HepG2 (cell line): ENCODE results near the gene WLS. TPM values are rescaled to one million over a fixed set of nuclear protein-coding genes. Genes with fewer than 3 reads are reported as not detected.

Experiments used
- ATAC-seq: fragments of 200-7000 bp; cut with Tn5 transposase; 3 replicates; pipeline ENCODE4 v1.9.1; 2020; ENCODE audit warnings: mild to moderate bottlenecking, moderate library complexity
- BruUV-seq: library from RNA; stranded (reverse); fragments of 400-500 nt; replicated peaks from 2 replicates; lab custom pipeline; 2021; lab: Mats Ljungman, UMichigan
- CTCF ChIA-PET: fragments of 300-600 bp; formaldehyde crosslinking; extraction: SDS; loops from one replicate; lab custom pipeline; 2021; ENCODE audit warnings: low total read pairs, inconsistent platforms, low intra/inter-chr PET ratio; lab: Yijun Ruan, JAX
- POLR2A ChIA-PET: fragments of 350-600 bp; sonication (Branson Sonifier 250); formaldehyde crosslinking; loops from one replicate; lab custom pipeline; 2020; ENCODE audit warnings: antibody characterized with exemption, inconsistent platforms; lab: Yijun Ruan, JAX
- DNase-seq: peaks from one replicate; pipeline ENCODE4 v3.0.0-alpha.2; 2015; ENCODE audit warnings: low spot score
- FAIRE-seq: peaks from 3 replicates; lab custom pipeline; 2011; peaks lifted over from hg19 to GRCh38; lab: Jason Lieb, UNC
- H2AFZ ChIP-seq: one replicate; pipeline ENCODE4 v1.6.1; 2011; ENCODE audit warnings: low read length, inconsistent platforms
- H3K27ac ChIP-seq: fragments of 300-600 bp; 3 replicates; pipeline ENCODE4 v1.8.0; 2011; ENCODE audit warnings: mixed run types, mild to moderate bottlenecking, mixed read lengths, low read length, inconsistent platforms; ENCODE audit not compliant: insufficient read depth; ENCODE audit errors: extremely low read length
- H3K27me3 ChIP-seq, 2 experiments: fragments of 200-600 bp in 1 of 2; 2 replicates in 1 of 2; 3 replicates in 1 of 2; pipeline versions ENCODE4 v1.6.0 to v1.8.0; 2011; ENCODE audit warnings: low read length in 2 of 2, mild to moderate bottlenecking in 2 of 2, moderate library complexity in 2 of 2, inconsistent platforms in 1 of 2; ENCODE audit not compliant: insufficient read depth in 2 of 2, control insufficient read depth in 1 of 2
- H3K36me3 ChIP-seq, 2 experiments: fragments of 200-600 bp in 1 of 2; replicated peaks in 1 of 2; 2 replicates in 1 of 2; 3 replicates in 1 of 2; pipeline versions ENCODE4 v1.5.1 to v1.8.0; 2011; ENCODE audit warnings: low read length in 2 of 2, inconsistent platforms in 1 of 2; ENCODE audit not compliant: insufficient read depth in 2 of 2, control insufficient read depth in 1 of 2
- H3K4me1 ChIP-seq: 2 replicates; pipeline ENCODE4 v1.5.1; 2012; ENCODE audit warnings: low read length, inconsistent platforms; ENCODE audit not compliant: insufficient read depth
- H3K4me2 ChIP-seq: 2 replicates; pipeline ENCODE4 v1.6.0; 2011; ENCODE audit warnings: low read depth, low read length, inconsistent platforms
- H3K4me3 ChIP-seq, 3 experiments: fragments of 200-600 bp in 1 of 3; sonication (generic), shearing (Covaris generic) in 1 of 3; replicated peaks in 1 of 3; 2 replicates each; pipeline ENCODE4 v1.5.1; 2011 to 2016; ENCODE audit warnings: low read length in 3 of 3, inconsistent platforms in 2 of 3, low read depth in 2 of 3, mild to moderate bottlenecking in 2 of 3, control low read depth in 1 of 3, mixed read lengths in 1 of 3; ENCODE audit not compliant: insufficient read depth in 1 of 3
- H3K79me2 ChIP-seq: one replicate; pipeline ENCODE4 v1.6.1; 2011; ENCODE audit warnings: low read length, inconsistent platforms; ENCODE audit not compliant: insufficient read depth
- H3K9ac ChIP-seq: 2 replicates; pipeline ENCODE4 v1.6.0; 2011; ENCODE audit warnings: mild to moderate bottlenecking, low read depth, low read length, inconsistent platforms; ENCODE audit not compliant: insufficient read depth
- H3K9me3 ChIP-seq: 2 replicates; pipeline ENCODE4 v1.5.1; 2012; ENCODE audit warnings: mild to moderate bottlenecking, low read length
- H4K20me1 ChIP-seq: 2 replicates; pipeline ENCODE4 v1.6.0; 2011; ENCODE audit warnings: inconsistent platforms, mild to moderate bottlenecking, low read length, moderate library complexity; ENCODE audit not compliant: insufficient read depth
- CEBPB ChIP-seq: IDR thresholded peaks from 2 replicates; pipeline ENCODE4 v1.6.1; 2011; ENCODE audit warnings: low read depth, low read length, improper control_type of control experiment, borderline replicate concordance
- CTCF ChIP-seq: sonication (generic); formaldehyde crosslinking; IDR thresholded peaks from 2 replicates; pipeline ENCODE4 v1.5.0; 2020; ENCODE audit warnings: mild to moderate bottlenecking, missing genetic modification reagents, moderate library complexity
- KDM3A ChIP-seq: IDR thresholded peaks from 2 replicates; pipeline ENCODE4 v1.6.1; 2018; ENCODE audit warnings: low read depth, missing compliant biosample characterization
- RAD21 ChIP-seq: fragments of 450-650 bp; formaldehyde crosslinking; IDR thresholded peaks from 2 replicates; pipeline ENCODE4 v1.5.0; 2020; ENCODE audit warnings: mild to moderate bottlenecking
- SMC3 ChIP-seq: IDR thresholded peaks from 2 replicates; pipeline ENCODE4 v1.6.1; 2011; ENCODE audit warnings: low read length, improper control_type of control experiment
- STAG1 ChIP-seq: sonication (generic); formaldehyde crosslinking; IDR thresholded peaks from 2 replicates; pipeline ENCODE4 v1.4.0; 2020; ENCODE audit warnings: missing genetic modification reagents
- ZNF414 ChIP-seq: sonication (generic); formaldehyde crosslinking; IDR thresholded peaks from 2 replicates; pipeline ENCODE4 v1.5.0; 2020; ENCODE audit warnings: missing genetic modification reagents
- ZNF816 ChIP-seq: sonication (generic); formaldehyde crosslinking; IDR thresholded peaks from 2 replicates; pipeline ENCODE4 v1.8.0; 2022; ENCODE audit warnings: missing genetic modification reagents, mild to moderate bottlenecking, borderline replicate concordance
- ZSCAN12 ChIP-seq: sonication (generic); formaldehyde crosslinking; IDR thresholded peaks from 2 replicates; pipeline ENCODE4 v1.9.0; 2021; ENCODE audit warnings: mild to moderate bottlenecking, missing genetic modification reagents
- WGBS: methylation state at CpG from one replicate; pipeline ENCODE4 v1.1.6; 2017; ENCODE audit warnings: low lambda C conversion rate; 5-methylcytosine and 5-hydroxymethylcytosine counted together
- in situ Hi-C: cut with HindIII; loops from 2 replicates; pipeline ENCODE4 v1.10.0; 2017; ENCODE audit warnings: low pct_unique_long_range_greater_than_20kb; ENCODE audit not compliant: extremely low pct_ligation_motif_present
- intact Hi-C: fragments of 100-400 bp; cut with micrococcal nuclease; formaldehyde crosslinking; loops from one replicate; pipeline ENCODE4 v1.10.0; 2022; ENCODE audit not compliant: unreplicated experiment
- polyA plus RNA-seq, 8 experiments: library from polyadenylated mRNA; depleted of rRNA in 3 of 8; stranded (reverse) in 7 of 8; unstranded in 1 of 8; fragments of >200 nt; fragmentation: Illumina TruSeq in 4 of 8; extraction: Trizol in 4 of 8; gene quantifications; 2 replicates each; pipeline versions ENCODE4 v1.2.1 to v1.2.3, GENCODE V29; 2011 to 2016; ENCODE audit warnings: low read depth in 4 of 8, missing spikeins in 1 of 8, mixed read lengths in 1 of 8; ENCODE audit not compliant: insufficient read depth in 1 of 8
- total RNA-seq, 5 experiments: library from RNA; depleted of rRNA; stranded (reverse); fragments of >200 nt; fragmentation: Illumina TruSeq; extraction: Trizol; gene quantifications; 2 replicates each; pipeline ENCODE4 v1.2.3, GENCODE V29; 2016; ENCODE audit warnings: low read depth in 1 of 5

Gene WLS
- total and polyA plus RNA-seq, 2 of the 13 experiments (the other 11 are each of a cell fraction or from before 2014, with no cell fraction given), result not detected

- BruUV-seq, result no TSS peak
- POLR2A ChIA-PET, result no interaction called here
- DNase-seq (peak; percentile 30), ATAC-seq (peak; percentile 50), FAIRE-seq (peak; percentile 42)
- Histone ChIP-seq H3K4me2 (peak overlapping the region; percentile 65), H3K27me3 (peaks cover 0 to 5% of the 10 kb centered on the region in 2 experiments; a peak in 4 of 5 replicates), H3K27ac (no peak overlapping the region), H3K9me3 (no peaks in the 10 kb centered on the region), H3K79me2 (no peaks in the 10 kb centered on the region), H2AFZ (peak overlapping the region; percentile 50), H3K4me3 (peak overlapping the region in 1 of 3 experiments; percentile 32; a peak in 2 of 6 replicates), H3K9ac (0 out of 2 replicates have a peak overlapping the region, but pooled peaks have one; percentile 14), H4K20me1 (no peaks in the 10 kb centered on the region; the same call in 1 of the 2 replicates), H3K4me1 (peaks cover 8% of the 10 kb centered on the region), H3K36me3 (no peaks in the 10 kb centered on the region)
- WGBS, result 0% methylated on average over 3 of the region's 3 CpGs
- in situ Hi-C loops, result loop anchor here (5.0 kb wide), 2 partner anchors 226 to 1621 kb away; no protein-coding TSS in a partner anchor
- intact Hi-C loops, result loop anchor here (1.0 to 5.0 kb wide), 5 partner anchors 205 to 1620 kb away; no protein-coding TSS in a partner anchor
- CTCF ChIA-PET, result interaction anchor here (0.7 to 2.6 kb wide), 4 partner anchors 204 to 1621 kb away, joined by 3 to 18 read pairs (median 14); no protein-coding TSS in a partner anchor
- no peak for TF ChIP-seq KDM3A (CRISPR knock-in tag)
- TF ChIP-seq STAG1 (CRISPR knock-in tag), result peak; percentile 83
- no peak for TF ChIP-seq ZNF414 (CRISPR knock-in tag)
- TF ChIP-seq ZSCAN12 (CRISPR knock-in tag), result no peak
- peak; percentile 48; the same call in 1 of the 2 replicates for TF ChIP-seq RAD21 (CRISPR knock-in tag)
- TF ChIP-seq CTCF (CRISPR knock-in tag), result peak; percentile 74
- peak; percentile 81 for TF ChIP-seq SMC3
- TF ChIP-seq ZNF816 (CRISPR knock-in tag), result no peak
- TF ChIP-seq CEBPB, result peak; percentile 54
Measured at GRCh38 chr1:68116643-68117235, 115.6 kb downstream of the WLS start.
